PC-3 (cell line): ENCODE data around the gene USP22. TPM values are rescaled to one million over a fixed set of nuclear protein-coding genes. Genes with fewer than 3 reads are reported as not detected.

Source experiments
- ATAC-seq: fragments of 200-7000 bp; cut with Tn5 transposase; 2 replicates; pipeline ENCODE4 v1.9.1; 2020; ENCODE audit warnings: mild to moderate bottlenecking, moderate library complexity
- BruUV-seq: library from RNA; stranded (reverse); fragments of 400-500 nt; replicated peaks from 2 replicates; lab custom pipeline; 2021; lab: Mats Ljungman, UMichigan
- CTCF ChIA-PET: fragments of 300-600 bp; sonication (Branson Sonifier 250); formaldehyde crosslinking; loops from one replicate; lab custom pipeline; 2022; ENCODE audit warnings: antibody characterized with exemption; lab: Charles Lee
- POLR2A ChIA-PET: fragments of 300-600 bp; sonication (Branson Sonifier 250); formaldehyde crosslinking; loops from one replicate; lab custom pipeline; 2022; ENCODE audit warnings: antibody characterized with exemption; ENCODE audit not compliant: unreplicated experiment; lab: Charles Lee
- DNase-seq: peaks from one replicate; pipeline ENCODE4 v3.0.0-alpha.2; 2015
- H2AFZ ChIP-seq: fragments of 300-600 bp; sonication (generic); 2 replicates; pipeline ENCODE4 v1.6.0; 2016; ENCODE audit warnings: antibody characterized with exemption, low read length
- H3F3A ChIP-seq: fragments of 300-600 bp; sonication (generic); one replicate; pipeline ENCODE4 v1.6.0; 2017; ENCODE audit warnings: antibody characterized with exemption, low read length, control low read depth, mild to moderate bottlenecking; ENCODE audit not compliant: unreplicated experiment
- H3K27ac ChIP-seq: fragments of 300-600 bp; sonication (generic); 2 replicates; pipeline ENCODE4 v1.5.1; 2016; ENCODE audit warnings: mild to moderate bottlenecking, low read length
- H3K27me3 ChIP-seq: fragments of 300-600 bp; sonication (generic); 2 replicates; pipeline ENCODE4 v1.6.1; 2016; ENCODE audit warnings: low read length, mixed read lengths
- H3K36me3 ChIP-seq: fragments of 300-600 bp; sonication (generic); 2 replicates; pipeline ENCODE4 v1.6.1; 2016; ENCODE audit warnings: low read depth, mixed run types, low read length, mixed read lengths
- H3K4me1 ChIP-seq: fragments of 300-600 bp; sonication (generic); 2 replicates; pipeline ENCODE4 v1.5.1; 2016; ENCODE audit warnings: low read length; ENCODE audit not compliant: insufficient read depth
- H3K4me2 ChIP-seq: fragments of 300-600 bp; sonication (generic); 2 replicates; pipeline ENCODE4 v1.6.0; 2016; ENCODE audit warnings: low read length
- H3K4me3 ChIP-seq: fragments of 300-600 bp; sonication (generic); 2 replicates; pipeline ENCODE4 v1.5.1; 2016; ENCODE audit warnings: mild to moderate bottlenecking, low read length, mixed read lengths
- H3K79me2 ChIP-seq: fragments of 300-600 bp; sonication (generic); 2 replicates; pipeline ENCODE4 v1.6.1; 2017; ENCODE audit warnings: low read length, mixed read lengths
- H3K9ac ChIP-seq: fragments of 300-600 bp; sonication (generic); 2 replicates; pipeline ENCODE4 v1.6.0; 2016; ENCODE audit warnings: mild to moderate bottlenecking, low read length
- H3K9me2 ChIP-seq: fragments of 300-600 bp; sonication (generic); replicated peaks from 2 replicates; pipeline ENCODE4 v1.6.1; 2016; ENCODE audit warnings: mixed run types, low read length, mixed read lengths
- H3K9me3 ChIP-seq: fragments of 300-600 bp; sonication (generic); 2 replicates; pipeline ENCODE4 v1.6.1; 2016; ENCODE audit warnings: low read length, mixed read lengths
- H4K20me1 ChIP-seq: fragments of 300-600 bp; sonication (generic); 2 replicates; pipeline ENCODE4 v1.6.1; 2016; ENCODE audit warnings: low read length, mixed read lengths
- EZH2 ChIP-seq: fragments of 300-600 bp; sonication (generic); IDR thresholded peaks from one replicate; pipeline ENCODE4 v1.6.1; 2017; ENCODE audit warnings: antibody characterized with exemption, mild to moderate bottlenecking, low read length; ENCODE audit not compliant: unreplicated experiment
- EZH2phosphoT487 ChIP-seq: fragments of 300-600 bp; sonication (generic); IDR thresholded peaks from 2 replicates; pipeline ENCODE4 v1.6.1; 2018; ENCODE audit warnings: mild to moderate bottlenecking, antibody characterized with exemption, low read length, borderline replicate concordance
- intact Hi-C: fragments of 100-400 bp; cut with micrococcal nuclease; formaldehyde crosslinking; loops from 2 replicates; pipeline ENCODE4 v1.9.0; 2023
- total RNA-seq: library from RNA; depleted of rRNA; stranded (reverse); fragments of >200 nt; gene quantifications from 2 replicates; pipeline ENCODE4 v1.2.3, GENCODE V29; 2014
- TF ChIP-seq, protein P1 (sequence below): fragments of 300-600 bp; sonication (generic); conservative IDR thresholded peaks from 2 replicates; pipeline ENCODE4 v1.5.1; 2017; ENCODE audit warnings: antibody characterized with exemption, low read depth, mild to moderate bottlenecking, low read length

USP22 gene
- total RNA-seq, 1 experiment from 2014 or later: 188 TPM

GRCh38 chr17:20988001-20988636 is 54.7 kb downstream of the USP22 start:
- H3K27ac ChIP-seq: no peak overlapping the region
- H3K9me2 ChIP-seq: no peaks in the 10 kb centered on the region
- no peak overlapping the region for H3K9ac ChIP-seq
- BruUV-seq: no TSS peak
- H3K4me3 ChIP-seq: no peak overlapping the region
- no peaks in the 10 kb centered on the region for H3K27me3 ChIP-seq
- no peaks in the 10 kb centered on the region for H3K79me2 ChIP-seq
- intact Hi-C loops: no loop called here
- H3K36me3 ChIP-seq: no peaks in the 10 kb centered on the region
- no peaks in the 10 kb centered on the region for H3F3A ChIP-seq
- ChIA-PET POLR2A (no interaction called here), CTCF (no interaction called here)
- ATAC-seq (no peak), DNase-seq (no peak)
- TF ChIP-seq EZH2phosphoT487 (no peak), EZH2 (no peak)
- TF ChIP-seq, protein P1, sequence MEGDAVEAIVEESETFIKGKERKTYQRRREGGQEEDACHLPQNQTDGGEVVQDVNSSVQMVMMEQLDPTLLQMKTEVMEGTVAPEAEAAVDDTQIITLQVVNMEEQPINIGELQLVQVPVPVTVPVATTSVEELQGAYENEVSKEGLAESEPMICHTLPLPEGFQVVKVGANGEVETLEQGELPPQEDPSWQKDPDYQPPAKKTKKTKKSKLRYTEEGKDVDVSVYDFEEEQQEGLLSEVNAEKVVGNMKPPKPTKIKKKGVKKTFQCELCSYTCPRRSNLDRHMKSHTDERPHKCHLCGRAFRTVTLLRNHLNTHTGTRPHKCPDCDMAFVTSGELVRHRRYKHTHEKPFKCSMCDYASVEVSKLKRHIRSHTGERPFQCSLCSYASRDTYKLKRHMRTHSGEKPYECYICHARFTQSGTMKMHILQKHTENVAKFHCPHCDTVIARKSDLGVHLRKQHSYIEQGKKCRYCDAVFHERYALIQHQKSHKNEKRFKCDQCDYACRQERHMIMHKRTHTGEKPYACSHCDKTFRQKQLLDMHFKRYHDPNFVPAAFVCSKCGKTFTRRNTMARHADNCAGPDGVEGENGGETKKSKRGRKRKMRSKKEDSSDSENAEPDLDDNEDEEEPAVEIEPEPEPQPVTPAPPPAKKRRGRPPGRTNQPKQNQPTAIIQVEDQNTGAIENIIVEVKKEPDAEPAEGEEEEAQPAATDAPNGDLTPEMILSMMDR: no peak
- no peaks in the 10 kb centered on the region for H3K9me3 ChIP-seq
- no peak overlapping the region for H3K4me2 ChIP-seq
- no peaks in the 10 kb centered on the region for H4K20me1 ChIP-seq
- peaks cover 2% of the 10 kb centered on the region; the same call in 1 of the 2 replicates for H3K4me1 ChIP-seq
- no peak overlapping the region for H2AFZ ChIP-seq

DNA sequence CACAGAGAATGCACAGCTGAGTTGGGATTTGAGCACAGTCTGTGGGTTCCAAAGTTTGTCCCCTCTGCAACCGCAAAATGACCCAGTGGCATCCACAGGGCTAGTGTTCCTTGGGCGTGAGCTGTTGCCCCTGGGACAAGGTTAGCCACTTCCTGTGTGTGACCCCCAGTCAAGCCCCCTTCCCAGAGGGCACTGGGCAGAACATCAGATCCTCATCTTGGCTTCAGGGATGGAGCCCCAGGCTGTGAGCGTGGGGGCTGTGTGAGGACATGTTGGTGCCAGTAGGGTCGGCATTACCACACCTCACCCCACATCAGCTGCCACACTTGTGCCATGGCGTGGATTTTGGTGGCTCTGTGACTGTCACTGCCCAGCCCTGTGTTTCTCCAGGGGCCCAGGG is 55.3 kb downstream of the USP22 start:
- DNase-seq (no peak), ATAC-seq (no peak)
- Histone ChIP-seq H2AFZ (no peak overlapping the region), H3K4me1 (no peaks in the 10 kb centered on the region), H3K4me3 (no peak overlapping the region), H3K27ac (no peak overlapping the region), H4K20me1 (no peaks in the 10 kb centered on the region), H3K9ac (no peak overlapping the region), H3K36me3 (no peaks in the 10 kb centered on the region), H3K79me2 (no peaks in the 10 kb centered on the region), H3K27me3 (no peaks in the 10 kb centered on the region), H3K4me2 (no peak overlapping the region), H3F3A (no peaks in the 10 kb centered on the region), H3K9me3 (no peaks in the 10 kb centered on the region), H3K9me2 (no peaks in the 10 kb centered on the region)
- POLR2A ChIA-PET: no interaction called here
- CTCF ChIA-PET: no interaction called here
- BruUV-seq: no TSS peak
- TF ChIP-seq, protein P1: no peak
- TF ChIP-seq EZH2 (no peak), EZH2phosphoT487 (no peak)
- intact Hi-C loops: no loop called here

- no peaks in the 10 kb centered on the region for H3K9me3 ChIP-seq
- no peaks in the 10 kb centered on the region for H3K27me3 ChIP-seq
- no peaks in the 10 kb centered on the region for H3K9me2 ChIP-seq
- CTCF ChIA-PET: no interaction called here
- no peaks in the 10 kb centered on the region for H3K79me2 ChIP-seq
- H3K4me3 ChIP-seq: no peak overlapping the region
- no peaks in the 10 kb centered on the region for H3K4me1 ChIP-seq
- no peaks in the 10 kb centered on the region for H3F3A ChIP-seq
- no peak for DNase-seq
- no peak overlapping the region for H3K9ac ChIP-seq
- H3K36me3 ChIP-seq: no peaks in the 10 kb centered on the region
- H3K4me2 ChIP-seq: no peak overlapping the region
- H4K20me1 ChIP-seq: no peaks in the 10 kb centered on the region
- no peak overlapping the region for H2AFZ ChIP-seq
- BruUV-seq: no TSS peak
- no peak for ATAC-seq
- intact Hi-C loops: no loop called here
- TF ChIP-seq EZH2 (no peak), EZH2phosphoT487 (no peak)
- TF ChIP-seq, protein P1: no peak
- H3K27ac ChIP-seq: no peak overlapping the region
- POLR2A ChIA-PET: no interaction called here
These were observed 55.9 kb downstream of the USP22 start for GRCh38 chr17:20986767-20987510.
